ENCODE data around the gene HORMAD1.

DNA sequence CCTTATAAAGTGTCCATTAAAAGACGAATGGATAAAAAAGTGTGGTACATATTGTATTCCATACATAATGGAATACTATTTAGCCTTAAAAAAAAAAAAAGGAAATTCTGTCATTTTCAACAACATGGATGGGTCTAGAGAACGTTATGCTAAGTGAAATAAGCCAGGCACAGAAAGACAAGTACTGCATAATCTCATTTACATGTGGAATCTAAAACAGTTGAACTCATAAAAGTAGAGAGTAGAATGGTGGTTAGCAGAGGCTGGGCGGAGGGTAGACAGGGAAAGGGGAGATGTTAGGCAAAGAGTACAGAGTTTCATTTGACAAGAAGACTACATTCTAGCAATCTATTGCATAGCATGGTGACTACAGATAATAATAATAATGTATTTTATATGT, 42.3 kb upstream of the HORMAD1 start:
- TF ChIP-seq, protein P1, sequence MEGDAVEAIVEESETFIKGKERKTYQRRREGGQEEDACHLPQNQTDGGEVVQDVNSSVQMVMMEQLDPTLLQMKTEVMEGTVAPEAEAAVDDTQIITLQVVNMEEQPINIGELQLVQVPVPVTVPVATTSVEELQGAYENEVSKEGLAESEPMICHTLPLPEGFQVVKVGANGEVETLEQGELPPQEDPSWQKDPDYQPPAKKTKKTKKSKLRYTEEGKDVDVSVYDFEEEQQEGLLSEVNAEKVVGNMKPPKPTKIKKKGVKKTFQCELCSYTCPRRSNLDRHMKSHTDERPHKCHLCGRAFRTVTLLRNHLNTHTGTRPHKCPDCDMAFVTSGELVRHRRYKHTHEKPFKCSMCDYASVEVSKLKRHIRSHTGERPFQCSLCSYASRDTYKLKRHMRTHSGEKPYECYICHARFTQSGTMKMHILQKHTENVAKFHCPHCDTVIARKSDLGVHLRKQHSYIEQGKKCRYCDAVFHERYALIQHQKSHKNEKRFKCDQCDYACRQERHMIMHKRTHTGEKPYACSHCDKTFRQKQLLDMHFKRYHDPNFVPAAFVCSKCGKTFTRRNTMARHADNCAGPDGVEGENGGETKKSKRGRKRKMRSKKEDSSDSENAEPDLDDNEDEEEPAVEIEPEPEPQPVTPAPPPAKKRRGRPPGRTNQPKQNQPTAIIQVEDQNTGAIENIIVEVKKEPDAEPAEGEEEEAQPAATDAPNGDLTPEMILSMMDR (conservative IDR thresholded peaks at IDR 0.05) = no peak
- TF ChIP-seq EZH2 (IDR thresholded peaks at IDR 0.05; ENCODE audit: low read depth) = no peak

All from PC-9 (cell line).